Activated naive CD4-positive, alpha-beta T cell treated with anti-CD3 and anti-CD28 coated beads, Interleukin-2, amount 50 U/mL, for 72 hours (primary cell): Measurements from ENCODE around the gene SYCE3. TPM values are rescaled to one million over a fixed set of nuclear protein-coding genes. Genes with fewer than 3 reads are reported as not detected.
"Not testable (repeated sequence)": the region's sequence is repeated elsewhere in the genome, so short reads cannot be mapped to it uniquely, and the experiment has no call there.

Experiments used
- ATAC-seq, 2 donors: fragments of 150-1000 bp; cut with Tn5 transposase; 2 replicates each; pipeline ENCODE4 v1.10.0; 2021; ENCODE audit warnings: mild to moderate bottlenecking in 2 of 2, moderate library complexity in 2 of 2
- DNase-seq, 2 donors: peaks; one replicate each; pipeline ENCODE4 v3.0.0; 2021 to 2022; ENCODE audit warnings: low spot score in 2 of 2
- H3K27ac Mint-ChIP-seq, 2 donors: one replicate each; pipeline ENCODE4 v1.8.0; 2022; ENCODE audit warnings: mild to moderate bottlenecking in 2 of 2, mixed read lengths in 2 of 2
- H3K36me3 Mint-ChIP-seq, 2 donors: one replicate each; pipeline ENCODE4 v1.8.0; 2022; ENCODE audit warnings: mixed read lengths in 2 of 2
- H3K9me3 Mint-ChIP-seq, 2 donors: one replicate each; pipeline ENCODE4 v1.8.0; 2022; ENCODE audit warnings: mixed read lengths in 2 of 2
- total RNA-seq, 2 donors: library from RNA; stranded (reverse); gene quantifications; one replicate each; pipeline ENCODE4 v1.2.3, GENCODE V29; 2022

The SYCE3 gene
- 1 to 10 TPM in 1 of 2 donors, under 1 TPM in 1; 0.80 to 3.9 TPM for total RNA-seq

GRCh38 chr22:50562523-50563412 is at the start of gene SYCE3:
TSS of gene SYCE3 (minus strand) at chr22:50562919. CDS start at chr22:50556405, 6,514 bp downstream.
- Mint-ChIP-seq H3K9me3 (no peaks in the 10 kb centered on the region), H3K36me3 (no peaks in the 10 kb centered on the region), H3K27ac (peak within 1 kb of the TSS; percentile 81 to 91)
- DNase-seq (peak; percentile 98 to 100), ATAC-seq (peak; percentile 97 to 98)

- Mint-ChIP-seq H3K36me3 (no peaks in the 10 kb centered on the region), H3K9me3 (no peaks in the 10 kb centered on the region), H3K27ac (no peak overlapping the region)
- ATAC-seq (no peak), DNase-seq (no peak)
Observed at GRCh38 chr22:50612168-50612527, 49.4 kb upstream of the SYCE3 start.

DNA sequence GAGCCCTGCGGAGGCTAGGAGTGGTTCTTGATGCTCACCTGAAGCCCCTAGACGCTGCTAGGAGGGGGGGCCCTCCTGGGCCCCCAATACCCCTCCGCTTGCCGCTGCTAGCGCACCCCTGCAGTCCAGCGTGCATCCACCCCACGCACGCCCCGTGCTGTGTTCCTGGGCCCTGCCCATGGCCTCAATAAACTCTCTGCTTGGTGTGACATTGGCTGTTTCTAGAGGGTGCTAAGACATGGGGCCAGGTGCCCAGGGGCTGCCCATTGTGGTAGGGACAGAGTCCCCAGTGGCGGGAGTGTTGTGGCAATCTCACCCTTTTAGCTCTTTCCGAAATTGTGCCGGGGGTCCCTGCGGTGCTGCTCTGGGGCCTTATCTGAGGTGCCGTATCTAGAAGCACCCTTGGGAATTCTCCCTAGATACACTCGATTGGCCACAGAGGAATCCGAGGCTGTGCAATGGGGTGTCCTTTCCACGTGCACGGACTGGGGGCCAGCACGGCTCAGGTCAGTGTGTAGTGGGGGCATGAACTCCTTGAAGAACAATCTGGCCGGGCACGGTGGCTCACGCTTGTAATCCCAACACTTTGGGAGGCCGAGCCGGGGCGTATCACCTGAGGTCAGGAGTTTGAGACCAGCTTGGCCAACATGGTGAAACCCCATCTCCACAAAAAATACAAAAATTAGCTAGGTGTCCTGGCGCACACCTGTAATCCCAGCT is 48.8 kb upstream of the SYCE3 start:
- DNase-seq (peak in 1 of 2 donors; percentile 50), ATAC-seq (no peak)
- no peaks in the 10 kb centered on the region for H3K36me3 Mint-ChIP-seq
- no peak overlapping the region for H3K27ac Mint-ChIP-seq
- H3K9me3 Mint-ChIP-seq, result no peaks in the 10 kb centered on the region

DNA sequence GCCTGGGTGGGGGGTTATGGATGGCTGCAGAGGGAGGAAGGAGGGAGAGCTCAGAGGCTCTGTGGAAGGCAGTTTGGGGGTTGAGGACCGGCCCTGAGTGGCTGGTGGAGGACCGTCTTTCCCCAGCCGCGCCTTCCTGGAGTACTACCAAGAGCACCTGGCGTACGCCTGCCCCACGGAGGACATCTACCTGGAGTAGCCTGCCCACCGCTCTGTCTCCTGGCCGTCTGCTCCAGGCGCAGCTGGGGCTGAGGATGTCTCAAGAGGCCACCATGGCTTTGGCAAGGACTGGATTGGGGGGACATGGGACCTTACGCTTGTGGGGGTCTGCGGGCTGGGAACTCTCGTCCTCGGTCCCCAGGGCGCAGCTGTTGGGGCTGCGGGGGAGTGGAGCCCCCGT is 47.9 kb upstream of the SYCE3 start:
- Mint-ChIP-seq H3K36me3 (no peaks in the 10 kb centered on the region), H3K27ac (no peak overlapping the region), H3K9me3 (no peaks in the 10 kb centered on the region)
- DNase-seq (no peak), ATAC-seq (no peak)

DNA sequence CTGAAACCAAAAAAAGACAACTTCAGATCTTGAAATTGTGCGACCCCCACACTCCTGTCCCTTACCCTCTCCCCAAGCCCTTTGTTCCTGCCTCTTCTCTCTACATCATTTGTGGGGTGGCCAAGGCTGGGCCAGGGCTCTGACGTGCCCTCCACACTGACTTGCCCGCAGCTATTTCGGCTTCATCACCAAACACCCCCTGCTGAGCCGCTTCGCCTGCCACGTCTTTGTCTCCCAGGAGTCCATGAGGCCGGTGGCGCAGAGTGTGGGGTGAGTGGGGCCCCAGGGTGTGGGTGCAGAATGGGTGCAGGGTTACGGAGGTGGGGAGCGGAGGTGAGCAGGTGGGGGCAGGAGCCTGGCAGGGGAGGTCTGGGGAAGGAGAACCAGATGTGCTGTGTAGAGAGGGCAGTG is 47.3 kb upstream of the SYCE3 start:
- H3K27ac Mint-ChIP-seq, result no peak overlapping the region
- no peak for ATAC-seq
- no peaks in the 10 kb centered on the region for H3K9me3 Mint-ChIP-seq
- no peaks in the 10 kb centered on the region for H3K36me3 Mint-ChIP-seq
- no peak for DNase-seq

DNA sequence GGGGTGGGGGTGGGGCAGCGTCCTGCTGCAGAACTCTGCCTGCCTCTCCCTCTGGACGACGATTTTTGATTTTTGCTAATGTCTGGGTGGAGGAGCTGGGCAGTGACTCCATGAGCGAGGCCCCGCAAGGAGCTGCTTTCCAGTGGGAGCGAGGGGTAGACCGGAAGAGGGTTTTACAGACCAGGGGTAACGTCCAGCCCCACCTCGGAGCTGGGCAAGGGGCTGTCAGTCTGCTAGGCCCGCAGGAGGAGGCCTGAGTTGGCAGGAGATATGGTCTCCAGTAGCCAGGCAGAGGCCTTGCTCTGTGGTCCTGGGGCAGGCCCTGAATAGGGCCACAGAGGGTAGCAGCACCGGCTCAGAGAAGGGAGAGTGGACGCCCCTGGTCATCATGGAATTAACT is 46.9 kb upstream of the SYCE3 start:
- Mint-ChIP-seq H3K9me3 (no peaks in the 10 kb centered on the region), H3K36me3 (no peaks in the 10 kb centered on the region), H3K27ac (no peak overlapping the region)
- DNase-seq (no peak), ATAC-seq (no peak)

DNA sequence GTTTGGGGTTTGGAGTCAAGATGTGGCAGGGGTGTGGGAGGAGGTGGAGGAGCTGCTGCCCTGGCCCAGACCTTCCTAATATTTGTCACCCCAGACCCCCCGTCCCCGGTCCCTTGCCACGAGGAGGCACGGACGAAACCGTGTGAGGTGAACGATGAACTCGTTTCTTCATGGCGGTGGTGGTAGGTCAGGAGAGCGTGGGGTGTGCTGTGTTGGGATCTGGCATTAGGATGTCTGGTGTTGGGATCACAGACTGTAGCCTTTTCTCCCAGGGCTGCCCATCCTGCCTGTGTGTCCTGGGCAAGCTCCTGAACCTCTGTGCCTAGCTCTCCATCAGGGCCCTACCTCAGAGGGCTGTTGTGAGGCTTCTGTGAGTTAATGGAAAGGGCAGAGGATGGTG is 46.3 kb upstream of the SYCE3 start:
- no peak for DNase-seq
- Mint-ChIP-seq H3K36me3 (no peaks in the 10 kb centered on the region), H3K27ac (no peak overlapping the region), H3K9me3 (no peaks in the 10 kb centered on the region)
- no peak for ATAC-seq

DNA sequence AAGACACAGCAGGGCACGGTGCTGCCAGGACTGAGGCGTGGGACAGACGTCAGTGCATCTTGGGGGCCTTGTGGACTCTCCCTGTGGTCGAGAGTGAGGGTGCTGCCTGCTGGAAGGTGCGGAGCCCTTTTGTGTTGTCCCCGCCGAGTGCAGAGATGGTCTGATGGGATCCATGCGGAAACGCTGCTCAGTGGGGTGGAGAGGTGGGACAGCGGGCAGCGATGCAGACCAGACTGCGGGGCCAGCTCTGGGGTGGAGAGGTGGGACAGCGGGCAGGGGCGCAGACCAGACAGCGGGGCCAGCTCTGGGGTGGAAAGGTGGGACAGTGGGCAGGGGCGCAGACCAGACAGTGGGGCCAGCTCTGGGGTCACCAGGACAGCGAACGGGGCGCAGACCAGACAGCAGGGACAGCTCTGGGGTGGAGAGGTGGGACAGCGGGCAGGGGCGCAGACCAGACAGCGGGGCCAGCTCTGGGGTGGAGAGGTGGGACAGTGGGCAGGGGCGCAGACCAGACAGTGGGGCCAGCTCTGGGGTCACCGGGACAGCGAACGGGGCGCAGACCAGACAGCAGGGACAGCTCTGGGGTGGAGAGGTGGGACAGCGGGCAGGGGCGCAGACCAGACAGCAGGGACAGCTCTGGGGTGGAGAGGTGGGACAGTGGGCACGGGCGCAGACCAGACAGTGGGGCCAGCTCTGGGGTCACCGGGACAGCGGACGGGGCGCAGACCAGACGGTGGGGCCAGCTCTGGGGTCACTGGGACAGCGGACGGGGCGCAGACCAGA is 45.5 kb upstream of the SYCE3 start:
- ATAC-seq, H3K36me3 Mint-ChIP-seq, DNase-seq, H3K27ac Mint-ChIP-seq, H3K9me3 Mint-ChIP-seq: not testable (repeated sequence)

DNA sequence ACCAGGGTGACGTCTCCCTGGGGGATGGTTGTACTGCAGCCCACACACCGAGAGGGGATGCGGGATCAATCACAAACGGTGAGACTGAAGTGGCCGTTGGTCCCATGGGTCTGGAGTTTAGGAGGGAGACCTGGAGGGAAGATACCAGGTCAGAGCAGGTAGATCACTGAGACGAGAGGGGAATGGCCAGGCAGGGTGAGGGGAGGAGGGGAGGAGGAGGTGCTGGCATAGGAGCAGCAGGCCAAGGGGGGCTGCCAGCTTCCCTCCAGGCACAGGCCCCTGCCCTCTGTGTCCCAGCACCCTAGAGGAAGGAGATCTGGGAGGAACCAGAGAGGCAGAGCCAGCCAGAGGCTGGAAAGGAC is 44.9 kb upstream of the SYCE3 start:
- no peak for DNase-seq
- Mint-ChIP-seq H3K9me3 (no peaks in the 10 kb centered on the region), H3K27ac (no peak overlapping the region), H3K36me3 (no peaks in the 10 kb centered on the region)
- ATAC-seq, result no peak

DNA sequence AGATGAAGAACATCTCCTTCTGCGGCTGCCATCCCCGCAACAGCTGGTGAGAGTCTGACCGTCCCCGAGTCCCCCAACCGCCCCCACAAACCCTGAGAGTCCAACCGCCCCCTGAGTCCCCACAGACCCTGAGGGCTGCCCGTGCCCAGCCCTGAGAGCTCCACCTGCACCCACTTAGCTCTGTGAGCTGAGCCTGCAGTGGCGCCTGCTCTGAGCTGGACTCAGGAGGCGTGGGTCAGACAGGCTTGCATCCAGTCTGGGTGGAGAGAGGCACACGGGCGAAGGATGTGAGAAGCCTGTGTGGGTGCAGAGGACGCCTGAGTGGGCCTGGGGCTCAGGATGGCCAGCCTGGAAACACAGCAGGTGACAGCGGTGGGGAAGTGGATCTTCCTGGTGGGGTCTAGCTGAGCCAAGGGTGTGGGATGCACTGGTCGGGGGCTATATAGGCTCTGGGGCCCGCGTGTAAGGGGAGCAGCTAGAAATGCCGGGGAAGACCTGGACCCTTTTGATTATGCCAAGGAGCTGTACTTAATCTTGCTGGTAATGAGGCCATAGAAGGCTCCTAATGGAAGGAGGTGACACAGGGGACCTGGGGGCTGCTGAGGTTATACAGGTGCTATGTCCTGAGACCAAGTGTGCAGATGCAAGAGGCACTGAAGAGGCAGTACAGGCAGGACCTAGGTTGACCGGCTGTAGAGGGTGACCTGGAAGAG is 44.4 kb upstream of the SYCE3 start:
- no peak overlapping the region for H3K27ac Mint-ChIP-seq
- no peak for DNase-seq
- no peaks in the 10 kb centered on the region for H3K9me3 Mint-ChIP-seq
- no peak for ATAC-seq
- H3K36me3 Mint-ChIP-seq, result peaks cover 0 to 3% of the 10 kb centered on the region in 2 donors

GRCh38 chr22:50606165-50606945 is 43.6 kb upstream of the SYCE3 start:
- no peaks in the 10 kb centered on the region for H3K9me3 Mint-ChIP-seq
- no peak overlapping the region for H3K27ac Mint-ChIP-seq
- no peak for ATAC-seq
- H3K36me3 Mint-ChIP-seq, result peaks cover 0 to 10% of the 10 kb centered on the region in 2 donors
- no peak for DNase-seq

DNA sequence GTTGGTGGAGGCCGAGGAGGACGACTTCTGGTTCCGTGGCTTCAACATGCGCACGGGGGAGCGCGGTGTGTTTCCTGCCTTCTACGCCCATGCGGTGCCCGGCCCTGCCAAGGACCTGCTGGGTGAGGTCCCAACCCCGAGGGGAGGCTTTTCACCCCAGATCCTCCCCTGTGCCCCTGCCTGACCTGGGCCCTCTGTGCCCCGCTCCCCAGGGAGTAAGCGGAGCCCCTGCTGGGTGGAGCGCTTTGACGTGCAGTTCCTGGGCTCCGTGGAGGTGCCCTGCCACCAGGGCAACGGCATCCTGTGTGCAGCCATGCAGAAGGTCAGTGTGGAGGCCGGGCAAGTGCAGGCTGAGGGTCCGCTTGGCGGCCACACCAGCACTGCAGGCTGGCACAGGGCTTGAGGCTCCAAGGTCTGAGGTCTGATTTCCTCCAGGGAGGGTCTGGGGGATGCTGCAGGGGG is 42.9 kb upstream of the SYCE3 start:
- no peak for DNase-seq
- ATAC-seq, result no peak
- Mint-ChIP-seq H3K27ac (no peak overlapping the region), H3K9me3 (no peaks in the 10 kb centered on the region), H3K36me3 (peaks cover 0 to 10% of the 10 kb centered on the region in 2 donors)

GRCh38 chr22:50605002-50605612 is 42.4 kb upstream of the SYCE3 start:
- ATAC-seq, result no peak
- Mint-ChIP-seq H3K36me3 (peaks cover 0 to 10% of the 10 kb centered on the region in 2 donors), H3K9me3 (no peaks in the 10 kb centered on the region), H3K27ac (no peak overlapping the region)
- no peak for DNase-seq

DNA sequence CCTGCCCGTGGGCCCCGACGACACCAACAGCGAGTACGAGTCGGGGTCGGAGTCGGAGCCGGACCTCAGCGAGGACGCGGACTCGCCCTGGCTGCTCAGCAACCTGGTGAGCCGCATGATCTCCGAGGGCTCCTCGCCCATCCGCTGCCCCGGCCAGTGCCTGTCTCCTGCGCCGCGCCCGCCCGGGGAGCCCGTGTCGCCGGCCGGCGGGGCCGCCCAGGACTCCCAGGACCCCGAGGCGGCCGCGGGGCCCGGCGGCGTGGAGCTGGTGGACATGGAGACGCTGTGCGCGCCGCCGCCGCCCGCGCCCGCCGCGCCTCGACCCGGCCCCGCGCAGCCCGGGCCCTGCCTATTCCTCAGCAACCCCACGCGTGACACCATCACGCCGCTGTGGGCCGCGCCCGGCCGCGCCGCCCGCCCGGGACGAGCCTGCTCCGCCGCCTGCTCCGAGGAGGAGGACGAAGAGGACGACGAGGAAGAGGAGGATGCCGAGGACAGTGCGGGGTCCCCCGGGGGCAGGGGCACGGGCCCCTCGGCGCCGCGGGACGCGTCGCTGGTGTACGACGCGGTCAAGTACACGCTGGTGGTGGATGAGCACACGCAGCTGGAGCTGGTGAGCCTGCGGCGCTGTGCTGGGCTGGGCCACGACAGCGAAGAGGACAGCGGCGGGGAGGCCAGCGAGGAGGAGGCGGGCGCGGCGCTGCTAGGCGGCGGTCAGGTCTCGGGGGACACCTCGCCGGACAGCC is 41.7 kb upstream of the SYCE3 start:
- Mint-ChIP-seq H3K36me3 (peaks cover 0 to 10% of the 10 kb centered on the region in 2 donors), H3K27ac (no peak overlapping the region), H3K9me3 (no peaks in the 10 kb centered on the region)
- DNase-seq, result no peak
- no peak for ATAC-seq
